H1 (cell line): ENCODE measurements around the gene TNFAIP8L3. TPM values are rescaled to one million over a fixed set of nuclear protein-coding genes. Genes with fewer than 3 reads are reported as not detected.

Experiments
- MAFK ChIP-seq: IDR thresholded peaks from 2 replicates; pipeline ENCODE4 v1.6.1; 2012; ENCODE audit warnings: low read depth, mild to moderate bottlenecking, improper control_type of control experiment, low read length
- POLR2AphosphoS5 ChIP-seq: IDR thresholded peaks from 2 replicates; pipeline ENCODE4 v1.6.1; 2011; ENCODE audit warnings: low read depth, low read length
- polyA plus RNA-seq, 7 experiments: library from polyadenylated mRNA; depleted of rRNA in 3 of 7; stranded (reverse) in 5 of 7; unstranded in 2 of 7; fragments of >200 nt in 5 of 7; fragments of 200-250 nt in 2 of 7; gene quantifications; 1 replicate in 5 of 7; 2 replicates in 1 of 7; 4 replicates in 1 of 7; pipeline versions ENCODE4 v1.2.1 to v1.2.3, GENCODE V29; 2011 to 2013; ENCODE audit warnings: missing spikeins in 2 of 7, mixed read lengths in 2 of 7
- total RNA-seq: library from RNA; stranded (reverse); fragmentation: NEBNext Ultra II Directional; extraction: Animal tissue kit (Norgen Biotek cat#: 25700); gene quantifications from 2 replicates; pipeline ENCODE4 v1.2.1, GENCODE V29; 2021

TNFAIP8L3 gene
- total and polyA plus RNA-seq, 2 of the 8 experiments (the other 6 are each of a cell fraction or from before 2014, with no cell fraction given) = 0.23 to 0.67 TPM

DNA sequence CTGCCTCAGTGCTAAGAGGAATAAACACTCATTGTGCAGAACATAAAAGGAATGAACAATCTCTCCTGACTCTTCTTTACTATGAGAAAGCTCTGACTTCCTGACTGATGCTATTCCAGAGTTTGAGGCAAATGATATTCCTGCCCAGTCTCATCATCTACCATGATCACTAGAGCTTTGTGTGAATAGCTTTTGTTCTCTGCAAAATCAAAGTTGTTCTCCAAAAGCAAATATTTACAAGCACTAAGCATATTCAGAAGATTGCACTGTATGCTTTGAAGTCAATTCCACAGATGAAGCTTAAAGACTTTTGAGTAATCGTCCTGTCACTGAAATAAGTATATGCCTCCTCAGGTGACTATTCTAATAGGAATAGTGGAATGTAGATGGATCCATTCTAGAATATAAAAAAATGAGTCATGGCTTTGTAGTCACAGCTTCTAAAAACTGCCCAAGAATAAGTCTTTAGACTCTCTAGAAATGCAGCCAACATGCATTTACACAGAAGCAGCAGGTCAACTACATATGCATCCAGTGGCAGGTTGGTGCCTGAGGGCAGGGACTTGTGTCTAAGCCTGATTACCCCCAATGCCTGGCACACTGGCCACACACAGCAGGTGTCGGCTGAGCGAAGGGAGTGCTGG is 34.6 kb downstream of the TNFAIP8L3 start (continued):
- TF ChIP-seq POLR2AphosphoS5 (no peak), MAFK (no peak)
- TF ChIP-seq, all 59 proteins: peak for 0
